Astrocyte (in vitro differentiated cells and primary cell): ENCODE measurements around the gene RBMXL2. TPM values are rescaled to one million over a fixed set of nuclear protein-coding genes. Genes with fewer than 3 reads are reported as not detected.

ENCODE experiments used
- DNase-seq: peaks from one replicate; pipeline ENCODE4 v3.0.0-alpha.2; 2010; ENCODE audit warnings: low read depth
- FAIRE-seq: peaks from 2 replicates; lab custom pipeline; 2011; peaks lifted over from hg19 to GRCh38; lab: Jason Lieb, UNC
- H2AFZ ChIP-seq: 2 replicates; pipeline ENCODE4 v1.6.0; 2012; ENCODE audit warnings: low read depth, low read length, inconsistent platforms
- H3K27ac ChIP-seq: 2 replicates; pipeline ENCODE4 v1.5.1; 2011; ENCODE audit warnings: low read depth, low read length, inconsistent platforms
- H3K27me3 ChIP-seq: 2 replicates; pipeline ENCODE4 v1.6.0; 2011; ENCODE audit warnings: low read length, inconsistent platforms; ENCODE audit not compliant: insufficient read depth
- H3K36me3 ChIP-seq: 2 replicates; pipeline ENCODE4 v1.5.1; 2011; ENCODE audit warnings: low read length, inconsistent platforms; ENCODE audit not compliant: insufficient read depth
- H3K4me1 ChIP-seq: 2 replicates; pipeline ENCODE4 v1.5.1; 2011; ENCODE audit warnings: low read length, inconsistent platforms; ENCODE audit not compliant: insufficient read depth
- H3K4me2 ChIP-seq: 2 replicates; pipeline ENCODE4 v1.6.0; 2012; ENCODE audit warnings: low read length, inconsistent platforms
- H3K4me3 ChIP-seq: 2 replicates; pipeline ENCODE4 v1.5.1; 2011; ENCODE audit warnings: low read depth, mild to moderate bottlenecking, low read length, inconsistent platforms; ENCODE audit not compliant: insufficient read depth
- H3K79me2 ChIP-seq: 2 replicates; pipeline ENCODE4 v1.6.0; 2012; ENCODE audit warnings: mild to moderate bottlenecking, low read length, inconsistent platforms; ENCODE audit not compliant: insufficient read depth
- H3K9ac ChIP-seq: 2 replicates; pipeline ENCODE4 v1.6.0; 2012; ENCODE audit warnings: mild to moderate bottlenecking, low read length, inconsistent platforms
- H3K9me3 ChIP-seq: 2 replicates; pipeline ENCODE4 v1.5.1; 2012; ENCODE audit warnings: low read depth, mild to moderate bottlenecking, low read length, inconsistent platforms; ENCODE audit not compliant: insufficient read depth
- H4K20me1 ChIP-seq: 2 replicates; pipeline ENCODE4 v1.6.0; 2012; ENCODE audit warnings: low read length, inconsistent platforms; ENCODE audit not compliant: insufficient read depth
- H3K27ac Mint-ChIP-seq: one replicate; pipeline ENCODE4 v1.8.0; 2021; ENCODE audit warnings: mild to moderate bottlenecking, mixed read lengths; ENCODE audit not compliant: unreplicated experiment
- H3K27me3 Mint-ChIP-seq: one replicate; pipeline ENCODE4 v1.8.0; 2021; ENCODE audit warnings: low read depth, mixed read lengths; ENCODE audit not compliant: unreplicated experiment
- H3K36me3 Mint-ChIP-seq: one replicate; pipeline ENCODE4 v1.8.0; 2021; ENCODE audit warnings: low read depth, mixed read lengths; ENCODE audit not compliant: unreplicated experiment
- H3K4me1 Mint-ChIP-seq: one replicate; pipeline ENCODE4 v1.8.0; 2021; ENCODE audit warnings: low read depth, mixed read lengths; ENCODE audit not compliant: unreplicated experiment
- H3K4me3 Mint-ChIP-seq: one replicate; pipeline ENCODE4 v1.8.0; 2021; ENCODE audit warnings: mild to moderate bottlenecking, moderate library complexity, mixed read lengths; ENCODE audit not compliant: unreplicated experiment
- H3K9me3 Mint-ChIP-seq: one replicate; pipeline ENCODE4 v1.8.0; 2021; ENCODE audit warnings: mild to moderate bottlenecking, mixed read lengths; ENCODE audit not compliant: unreplicated experiment
- CTCF ChIP-seq: IDR thresholded peaks from 2 replicates; pipeline ENCODE4 v1.5.1; 2011; ENCODE audit warnings: low read depth, mild to moderate bottlenecking, inconsistent platforms, low read length, moderate library complexity; ENCODE audit not compliant: insufficient read depth
- EZH2 ChIP-seq: IDR thresholded peaks from 2 replicates; pipeline ENCODE4 v1.6.1; 2012; ENCODE audit warnings: mild to moderate bottlenecking, low read length, inconsistent platforms; ENCODE audit not compliant: insufficient read depth
- total RNA-seq: library from RNA; stranded (reverse); gene quantifications from 2 replicates; pipeline ENCODE4 v1.2.1, GENCODE V29; 2021

The RBMXL2 gene
- total RNA-seq, 1 donor from 2014 or later, result not detected

GRCh38 chr11:7056828-7057513 lies 31.8 kb upstream of the RBMXL2 start:
- Histone ChIP-seq H3K4me3 (no peak overlapping the region), H3K27ac (no peak overlapping the region), H3K79me2 (no peaks in the 10 kb centered on the region), H3K9me3 (no peaks in the 10 kb centered on the region), H3K4me1 (no peaks in the 10 kb centered on the region), H3K27me3 (no peaks in the 10 kb centered on the region), H2AFZ (no peak overlapping the region), H4K20me1 (no peaks in the 10 kb centered on the region), H3K36me3 (no peaks in the 10 kb centered on the region), H3K9ac (no peak overlapping the region), H3K4me2 (no peak overlapping the region)
- H3K27me3 Mint-ChIP-seq, result no peaks in the 10 kb centered on the region
- H3K9me3 Mint-ChIP-seq, result no peaks in the 10 kb centered on the region
- no peaks in the 10 kb centered on the region for H3K36me3 Mint-ChIP-seq
- no peak overlapping the region for H3K4me3 Mint-ChIP-seq
- peak overlapping the region; percentile 77 for H3K27ac Mint-ChIP-seq
- DNase-seq (no peak), FAIRE-seq (no peak)
- TF ChIP-seq CTCF (no peak), EZH2 (no peak)
- peaks cover 8% of the 10 kb centered on the region for H3K4me1 Mint-ChIP-seq

- no peaks in the 10 kb centered on the region for H3K27me3 Mint-ChIP-seq
- Histone ChIP-seq H3K4me2 (no peak overlapping the region), H4K20me1 (no peaks in the 10 kb centered on the region), H2AFZ (no peak overlapping the region), H3K79me2 (no peaks in the 10 kb centered on the region), H3K9me3 (no peaks in the 10 kb centered on the region), H3K4me1 (no peaks in the 10 kb centered on the region), H3K36me3 (no peaks in the 10 kb centered on the region), H3K27ac (no peak overlapping the region), H3K4me3 (no peak overlapping the region), H3K9ac (no peak overlapping the region), H3K27me3 (no peaks in the 10 kb centered on the region)
- H3K36me3 Mint-ChIP-seq, result no peaks in the 10 kb centered on the region
- peaks cover 8% of the 10 kb centered on the region for H3K4me1 Mint-ChIP-seq
- no peaks in the 10 kb centered on the region for H3K9me3 Mint-ChIP-seq
- no peak overlapping the region for H3K27ac Mint-ChIP-seq
- FAIRE-seq (no peak), DNase-seq (no peak)
- H3K4me3 Mint-ChIP-seq, result no peak overlapping the region
- TF ChIP-seq CTCF, result no peak
- no peak for TF ChIP-seq EZH2
Observed at GRCh38 chr11:7057641-7058040, 31.2 kb upstream of the RBMXL2 start.

GRCh38 chr11:7060868-7061267 lies 27.9 kb upstream of the RBMXL2 start:
- TF ChIP-seq EZH2 (no peak), CTCF (no peak)
- Histone ChIP-seq H3K4me1 (no peaks in the 10 kb centered on the region), H3K9me3 (no peaks in the 10 kb centered on the region), H3K79me2 (no peaks in the 10 kb centered on the region), H2AFZ (no peak overlapping the region), H3K9ac (no peak overlapping the region), H3K27ac (no peak overlapping the region), H3K4me2 (no peak overlapping the region), H3K36me3 (no peaks in the 10 kb centered on the region), H4K20me1 (no peaks in the 10 kb centered on the region), H3K27me3 (no peaks in the 10 kb centered on the region), H3K4me3 (no peak overlapping the region)
- Mint-ChIP-seq H3K4me1 (peaks cover 18% of the 10 kb centered on the region), H3K36me3 (no peaks in the 10 kb centered on the region), H3K27ac (peak overlapping the region; percentile 62), H3K4me3 (no peak overlapping the region), H3K27me3 (no peaks in the 10 kb centered on the region), H3K9me3 (no peaks in the 10 kb centered on the region)
- FAIRE-seq, result no peak
- DNase-seq, result peak; percentile 26
